Neural progenitor cell (in vitro differentiated cells): ENCODE measurements around the gene PPM1E. TPM values are rescaled to one million over a fixed set of nuclear protein-coding genes. Genes with fewer than 3 reads are reported as not detected.

Experiments
- DNase-seq: peaks from one replicate; pipeline ENCODE4 v3.0.0-alpha.2; 2016; ENCODE audit warnings: low spot score
- H2AFZ ChIP-seq: fragments of 200-600 bp; sonication (generic); replicated peaks from 2 replicates; pipeline ENCODE4 v1.6.1; 2016; ENCODE audit warnings: antibody characterized with exemption
- H3F3A ChIP-seq: fragments of 200-600 bp; sonication (generic); 2 replicates; pipeline ENCODE4 v1.6.1; 2016; ENCODE audit warnings: antibody characterized with exemption, low read depth
- H3K27ac ChIP-seq: fragments of 200-600 bp; sonication (generic); 2 replicates; pipeline ENCODE4 v1.5.1; 2016; ENCODE audit warnings: mild to moderate bottlenecking
- H3K27me3 ChIP-seq: fragments of 200-600 bp; sonication (generic); 2 replicates; pipeline ENCODE4 v1.6.1; 2016; ENCODE audit warnings: mild to moderate bottlenecking, moderate library complexity
- H3K36me3 ChIP-seq: fragments of 200-600 bp; sonication (generic); 2 replicates; pipeline ENCODE4 v1.5.1; 2016
- H3K4me1 ChIP-seq: fragments of 200-600 bp; sonication (generic); 2 replicates; pipeline ENCODE4 v1.6.1; 2016; ENCODE audit warnings: mixed run types
- H3K4me2 ChIP-seq: fragments of 200-600 bp; sonication (generic); 2 replicates; pipeline ENCODE4 v1.6.1; 2016
- H3K4me3 ChIP-seq: fragments of 200-600 bp; sonication (generic); 2 replicates; pipeline ENCODE4 v1.5.1; 2016
- H3K79me2 ChIP-seq: fragments of 200-600 bp; sonication (generic); 2 replicates; pipeline ENCODE4 v1.6.1; 2016; ENCODE audit warnings: low read depth
- H3K9ac ChIP-seq: fragments of 200-600 bp; sonication (generic); 2 replicates; pipeline ENCODE4 v1.6.1; 2016
- H3K9me3 ChIP-seq: fragments of 200-600 bp; sonication (generic); 2 replicates; pipeline ENCODE4 v1.5.1; 2016; ENCODE audit warnings: low read depth
- H4K20me1 ChIP-seq: fragments of 200-600 bp; sonication (generic); 2 replicates; pipeline ENCODE4 v1.6.1; 2016; ENCODE audit warnings: low read depth
- H3K27ac Mint-ChIP-seq: 3 replicates; pipeline ENCODE4 v1.8.0; 2021; ENCODE audit warnings: mixed read lengths
- H3K27me3 Mint-ChIP-seq: 2 replicates; pipeline ENCODE4 v1.8.0; 2022; ENCODE audit warnings: low read depth, mild to moderate bottlenecking, inconsistent platforms, moderate library complexity, mixed read lengths; ENCODE audit not compliant: insufficient read depth
- H3K36me3 Mint-ChIP-seq: 3 replicates; pipeline ENCODE4 v1.8.0; 2021; ENCODE audit warnings: mixed read lengths
- H3K4me1 Mint-ChIP-seq: 3 replicates; pipeline ENCODE4 v1.8.0; 2021; ENCODE audit warnings: mixed read lengths
- H3K4me3 Mint-ChIP-seq: 3 replicates; pipeline ENCODE4 v1.8.0; 2021; ENCODE audit warnings: mild to moderate bottlenecking, moderate library complexity, mixed read lengths
- H3K9me3 Mint-ChIP-seq: 3 replicates; pipeline ENCODE4 v1.8.0; 2020; ENCODE audit warnings: mixed read lengths
- EZH2 ChIP-seq: fragments of 200-600 bp; sonication (generic); IDR thresholded peaks from 2 replicates; pipeline ENCODE4 v1.6.1; 2017; ENCODE audit warnings: antibody characterized with exemption, mild to moderate bottlenecking, moderate library complexity
- EZH2phosphoT487 ChIP-seq: fragments of 200-600 bp; sonication (generic); IDR thresholded peaks from 2 replicates; pipeline ENCODE4 v1.6.1; 2017; ENCODE audit warnings: antibody characterized with exemption
- total RNA-seq: library from RNA; depleted of rRNA; stranded (reverse); fragments of >200 nt; gene quantifications from 2 replicates; pipeline ENCODE4 v1.2.3, GENCODE V29; 2015; ENCODE audit warnings: low replicate concordance
- TF ChIP-seq, protein P1 (sequence below): fragments of 200-600 bp; sonication (generic); IDR thresholded peaks from 2 replicates; pipeline ENCODE4 v1.5.1; 2017; ENCODE audit warnings: antibody characterized with exemption, mild to moderate bottlenecking

Gene PPM1E
- total RNA-seq, 1 donor from 2014 or later, result 18.8 TPM

DNA sequence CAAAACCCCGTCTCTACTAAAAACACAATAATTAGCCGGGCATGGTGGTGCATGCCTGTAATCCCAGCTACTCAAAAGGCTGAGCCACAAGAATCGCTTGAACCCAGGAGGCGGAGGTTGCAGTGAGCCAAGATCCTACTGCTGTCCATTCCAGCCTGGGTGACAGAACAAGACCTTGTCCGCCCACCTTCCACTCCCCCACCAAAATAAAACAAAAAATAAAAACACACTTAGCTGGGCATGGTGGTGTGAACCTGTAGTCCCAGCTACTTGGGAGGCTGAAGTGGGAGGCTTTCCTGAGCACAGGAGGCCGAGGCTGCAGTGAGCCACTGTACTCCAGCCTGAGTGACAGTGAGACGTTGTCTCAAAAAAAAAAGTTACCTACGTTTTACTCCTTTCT is 3.2 kb downstream of the PPM1E start:
- DNase-seq, result no peak
- no peaks in the 10 kb centered on the region for H3K9me3 Mint-ChIP-seq
- Histone ChIP-seq H3K27ac (no peak overlapping the region), H4K20me1 (peaks cover 21% of the 10 kb centered on the region), H3K9ac (no peak overlapping the region), H3K27me3 (peaks cover 18% of the 10 kb centered on the region), H3K4me2 (no peak overlapping the region), H3K4me1 (peaks cover 11% of the 10 kb centered on the region), H2AFZ (no peak overlapping the region), H3F3A (peaks cover 30% of the 10 kb centered on the region), H3K9me3 (no peaks in the 10 kb centered on the region), H3K4me3 (no peak overlapping the region), H3K36me3 (no peaks in the 10 kb centered on the region), H3K79me2 (peaks cover 31% of the 10 kb centered on the region)
- peaks cover 16% of the 10 kb centered on the region for H3K36me3 Mint-ChIP-seq
- TF ChIP-seq, protein P1, sequence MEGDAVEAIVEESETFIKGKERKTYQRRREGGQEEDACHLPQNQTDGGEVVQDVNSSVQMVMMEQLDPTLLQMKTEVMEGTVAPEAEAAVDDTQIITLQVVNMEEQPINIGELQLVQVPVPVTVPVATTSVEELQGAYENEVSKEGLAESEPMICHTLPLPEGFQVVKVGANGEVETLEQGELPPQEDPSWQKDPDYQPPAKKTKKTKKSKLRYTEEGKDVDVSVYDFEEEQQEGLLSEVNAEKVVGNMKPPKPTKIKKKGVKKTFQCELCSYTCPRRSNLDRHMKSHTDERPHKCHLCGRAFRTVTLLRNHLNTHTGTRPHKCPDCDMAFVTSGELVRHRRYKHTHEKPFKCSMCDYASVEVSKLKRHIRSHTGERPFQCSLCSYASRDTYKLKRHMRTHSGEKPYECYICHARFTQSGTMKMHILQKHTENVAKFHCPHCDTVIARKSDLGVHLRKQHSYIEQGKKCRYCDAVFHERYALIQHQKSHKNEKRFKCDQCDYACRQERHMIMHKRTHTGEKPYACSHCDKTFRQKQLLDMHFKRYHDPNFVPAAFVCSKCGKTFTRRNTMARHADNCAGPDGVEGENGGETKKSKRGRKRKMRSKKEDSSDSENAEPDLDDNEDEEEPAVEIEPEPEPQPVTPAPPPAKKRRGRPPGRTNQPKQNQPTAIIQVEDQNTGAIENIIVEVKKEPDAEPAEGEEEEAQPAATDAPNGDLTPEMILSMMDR, result no peak
- TF ChIP-seq EZH2 (no peak), EZH2phosphoT487 (no peak)
- peaks cover 2% of the 10 kb centered on the region for H3K27me3 Mint-ChIP-seq
- H3K4me1 Mint-ChIP-seq, result peaks cover 23% of the 10 kb centered on the region
- no peak overlapping the region for H3K4me3 Mint-ChIP-seq
- H3K27ac Mint-ChIP-seq, result no peak overlapping the region

DNA sequence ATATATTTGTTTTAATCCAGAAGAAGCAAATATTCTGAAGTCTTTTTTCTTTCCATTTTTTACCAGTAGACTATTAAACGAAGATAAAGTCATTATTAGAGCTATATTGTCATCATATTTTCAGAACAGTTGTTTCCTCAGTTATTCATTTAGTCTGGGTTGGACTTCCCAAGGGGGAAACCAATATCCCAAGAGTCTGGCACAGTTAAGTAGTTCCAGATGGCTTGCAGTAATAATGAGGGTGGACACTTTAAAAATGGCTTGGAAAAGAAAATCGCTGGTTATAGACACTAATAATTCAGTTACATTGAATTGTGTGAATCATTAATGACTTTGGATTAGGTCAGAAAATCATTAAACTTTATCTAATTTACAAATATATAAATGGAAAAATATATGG is 3.9 kb downstream of the PPM1E start:
- Mint-ChIP-seq H3K27me3 (peaks cover 2% of the 10 kb centered on the region), H3K9me3 (no peaks in the 10 kb centered on the region), H3K4me1 (peaks cover 23% of the 10 kb centered on the region), H3K36me3 (peaks cover 16% of the 10 kb centered on the region), H3K27ac (no peak overlapping the region), H3K4me3 (no peak overlapping the region)
- no peak for TF ChIP-seq EZH2phosphoT487
- TF ChIP-seq, protein P1, result no peak
- no peak for TF ChIP-seq EZH2
- H3K4me1 ChIP-seq, result peaks cover 11% of the 10 kb centered on the region
- no peak overlapping the region for H3K27ac ChIP-seq
- DNase-seq, result no peak
- no peak overlapping the region for H3K4me2 ChIP-seq
- no peak overlapping the region for H3K4me3 ChIP-seq
- peaks cover 16% of the 10 kb centered on the region for H3K27me3 ChIP-seq
- peaks cover 31% of the 10 kb centered on the region for H3K79me2 ChIP-seq
- H2AFZ ChIP-seq, result no peak overlapping the region
- H3K9me3 ChIP-seq, result no peaks in the 10 kb centered on the region
- H3F3A ChIP-seq, result peaks cover 30% of the 10 kb centered on the region
- H3K36me3 ChIP-seq, result no peaks in the 10 kb centered on the region
- H3K9ac ChIP-seq, result no peak overlapping the region
- peaks cover 21% of the 10 kb centered on the region for H4K20me1 ChIP-seq

DNA sequence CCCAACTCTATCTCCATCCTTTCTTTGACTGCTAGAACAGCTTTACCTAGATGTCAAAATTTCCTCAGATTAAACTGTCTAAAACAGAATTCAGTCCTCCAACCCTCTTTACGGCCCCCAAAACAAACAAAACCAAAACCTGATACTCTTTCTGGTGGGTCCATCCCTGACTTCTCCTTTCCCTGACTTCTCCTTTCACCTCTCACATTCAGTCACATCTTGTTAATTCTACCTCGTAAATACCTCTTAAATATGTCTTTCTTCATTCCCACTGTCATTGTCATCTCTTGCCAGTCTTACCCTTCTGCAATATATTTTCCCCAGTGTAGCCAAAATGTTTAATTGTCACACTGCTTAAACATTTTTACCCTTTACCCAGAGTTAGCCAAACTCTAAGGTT is 4.6 kb downstream of the PPM1E start:
- no peaks in the 10 kb centered on the region for H3K9me3 Mint-ChIP-seq
- H3K4me3 Mint-ChIP-seq, result no peak overlapping the region
- no peaks in the 10 kb centered on the region for H3K27me3 Mint-ChIP-seq
- Histone ChIP-seq H3K4me3 (no peak overlapping the region), H2AFZ (no peak overlapping the region), H3K9me3 (no peaks in the 10 kb centered on the region), H3K79me2 (peaks cover 31% of the 10 kb centered on the region), H3K36me3 (no peaks in the 10 kb centered on the region), H3F3A (peaks cover 24% of the 10 kb centered on the region), H4K20me1 (peaks cover 21% of the 10 kb centered on the region), H3K4me1 (peaks cover 11% of the 10 kb centered on the region), H3K27me3 (peaks cover 16% of the 10 kb centered on the region), H3K9ac (no peak overlapping the region), H3K4me2 (no peak overlapping the region), H3K27ac (no peak overlapping the region)
- peaks cover 16% of the 10 kb centered on the region for H3K36me3 Mint-ChIP-seq
- DNase-seq, result no peak
- TF ChIP-seq, protein P1, result no peak
- TF ChIP-seq EZH2 (no peak), EZH2phosphoT487 (no peak)
- H3K4me1 Mint-ChIP-seq, result peaks cover 19% of the 10 kb centered on the region
- H3K27ac Mint-ChIP-seq, result no peak overlapping the region
